IMR-90 (cell line): ENCODE results near the gene TNRC6A. TPM values are rescaled to one million over a fixed set of nuclear protein-coding genes. Genes with fewer than 3 reads are reported as not detected.
A peak's percentile ranks its signal among the peaks of the same experiment; 100 is the strongest.

Experiments
- ATAC-seq: fragments of 200-7000 bp; cut with Tn5 transposase; 2 replicates; pipeline ENCODE4 v1.9.1; 2020; ENCODE audit warnings: low read depth, mild to moderate bottlenecking, moderate library complexity
- BruUV-seq: library from RNA; stranded (reverse); fragments of 400-500 nt; replicated peaks from 2 replicates; lab custom pipeline; 2021; lab: Mats Ljungman, UMichigan
- CTCF ChIA-PET: fragments of 300-600 bp; formaldehyde crosslinking; extraction: SDS; loops from one replicate; lab custom pipeline; 2021; ENCODE audit warnings: antibody characterized with exemption; lab: Yijun Ruan, JAX
- POLR2A ChIA-PET: fragments of 300-600 bp; sonication (Branson Sonifier 250); formaldehyde crosslinking; loops from one replicate; lab custom pipeline; 2022; ENCODE audit warnings: antibody characterized with exemption; ENCODE audit not compliant: unreplicated experiment; lab: Charles Lee
- DNase-seq: peaks from one replicate; pipeline ENCODE4 v3.0.0; 2013
- H2AFZ ChIP-seq: replicated peaks from 2 replicates; pipeline ENCODE3; 2013; ENCODE audit warnings: low read length, mild to moderate bottlenecking; ENCODE audit not compliant: poor library complexity
- H2AK5ac ChIP-seq: 2 replicates; pipeline ENCODE4 v1.6.1; 2013; ENCODE audit warnings: low read depth, low read length, inconsistent platforms
- H2AK9ac ChIP-seq: replicated peaks from 2 replicates; pipeline ENCODE3; 2013; ENCODE audit warnings: mild to moderate bottlenecking, low read depth, low read length, moderate library complexity; ENCODE audit not compliant: poor library complexity
- H2BK120ac ChIP-seq: 2 replicates; pipeline ENCODE4 v1.6.1; 2013; ENCODE audit warnings: low read depth, low read length, inconsistent platforms
- H2BK15ac ChIP-seq: 3 replicates; pipeline ENCODE4 v1.6.1; 2013; ENCODE audit warnings: low read depth, low read length, inconsistent platforms
- H2BK20ac ChIP-seq: 2 replicates; pipeline ENCODE4 v1.6.1; 2013; ENCODE audit warnings: low read depth, mild to moderate bottlenecking, inconsistent platforms, low read length, moderate library complexity
- H2BK5ac ChIP-seq: 2 replicates; pipeline ENCODE4 v1.6.1; 2013; ENCODE audit warnings: mild to moderate bottlenecking, low read depth, low read length, inconsistent platforms; ENCODE audit not compliant: poor library complexity, severe bottlenecking
- H3K14ac ChIP-seq: replicated peaks from 2 replicates; pipeline ENCODE4 v1.6.1; 2013; ENCODE audit warnings: low read depth, low read length, inconsistent platforms
- H3K18ac ChIP-seq: 2 replicates; pipeline ENCODE4 v1.6.1; 2013; ENCODE audit warnings: low read depth, low read length, control low read depth
- H3K23ac ChIP-seq: 2 replicates; pipeline ENCODE4 v1.6.1; 2013; ENCODE audit warnings: low read depth, low read length, inconsistent platforms
- H3K27ac ChIP-seq: 2 replicates; pipeline ENCODE4 v1.5.1; 2013; ENCODE audit warnings: mild to moderate bottlenecking, control low read depth, low read length; ENCODE audit not compliant: insufficient read depth
- H3K27me3 ChIP-seq: 2 replicates; pipeline ENCODE4 v1.6.1; 2013; ENCODE audit warnings: low read length; ENCODE audit not compliant: control insufficient read depth, insufficient read depth
- H3K36me3 ChIP-seq: 2 replicates; pipeline ENCODE4 v1.6.1; 2013; ENCODE audit warnings: low read length, mixed read lengths; ENCODE audit not compliant: control insufficient read depth, insufficient read depth
- H3K4ac ChIP-seq: 2 replicates; pipeline ENCODE4 v1.6.1; 2013; ENCODE audit warnings: low read depth, low read length, inconsistent platforms
- H3K4me1 ChIP-seq: 2 replicates; pipeline ENCODE4 v1.6.1; 2013; ENCODE audit warnings: low read length, mixed read lengths; ENCODE audit not compliant: control insufficient read depth, insufficient read depth
- H3K4me2 ChIP-seq: 2 replicates; pipeline ENCODE4 v1.6.1; 2013; ENCODE audit warnings: low read depth, mild to moderate bottlenecking, control low read depth, low read length, moderate library complexity
- H3K4me3 ChIP-seq: 2 replicates; pipeline ENCODE4 v1.5.1; 2013; ENCODE audit warnings: low read depth, mild to moderate bottlenecking, control low read depth, low read length, moderate library complexity; ENCODE audit not compliant: insufficient read depth
- H3K56ac ChIP-seq: 2 replicates; pipeline ENCODE4 v1.6.1; 2013; ENCODE audit warnings: low read length, inconsistent platforms; ENCODE audit not compliant: insufficient read depth; ENCODE audit errors: extremely low read depth
- H3K79me1 ChIP-seq, 2 experiments: 2 replicates each; pipeline ENCODE4 v1.6.1; 2013; ENCODE audit warnings: low read length in 2 of 2, inconsistent platforms in 1 of 2, low read depth in 1 of 2
- H3K9ac ChIP-seq: 2 replicates; pipeline ENCODE4 v1.6.1; 2013; ENCODE audit warnings: low read depth, low read length, control low read depth
- H3K9me1 ChIP-seq: 2 replicates; pipeline ENCODE4 v1.6.1; 2013; ENCODE audit warnings: low read length, inconsistent platforms; ENCODE audit not compliant: insufficient read depth
- H3K9me3 ChIP-seq: 2 replicates; pipeline ENCODE4 v1.6.1; 2013; ENCODE audit warnings: low read length; ENCODE audit not compliant: control insufficient read depth, insufficient read depth
- H4K20me1 ChIP-seq: 2 replicates; pipeline ENCODE4 v1.6.1; 2013; ENCODE audit warnings: low read length, inconsistent platforms; ENCODE audit not compliant: insufficient read depth
- H4K5ac ChIP-seq: 2 replicates; pipeline ENCODE4 v1.6.1; 2013; ENCODE audit warnings: mild to moderate bottlenecking, low read depth, low read length, control low read depth
- H4K8ac ChIP-seq, 2 experiments: 2 replicates each; pipeline ENCODE4 v1.6.1; 2013; ENCODE audit warnings: low read depth in 2 of 2, low read length in 2 of 2, control low read depth in 1 of 2, inconsistent platforms in 1 of 2
- H4K91ac ChIP-seq: 2 replicates; pipeline ENCODE4 v1.6.1; 2013; ENCODE audit warnings: low read depth, low read length, inconsistent platforms; ENCODE audit not compliant: insufficient read depth
- BHLHE40 ChIP-seq: fragments of 150-350 bp; IDR thresholded peaks from 2 replicates; pipeline ENCODE4 v1.6.1; 2016; ENCODE audit warnings: mild to moderate bottlenecking, low read depth, low read length
- CEBPB ChIP-seq: IDR thresholded peaks from 2 replicates; pipeline ENCODE4 v1.6.1; 2012; ENCODE audit warnings: low read depth, low read length, improper control_type of control experiment
- CTCF ChIP-seq: conservative IDR thresholded peaks from 2 replicates; pipeline ENCODE4 v1.5.1; 2012; ENCODE audit warnings: mild to moderate bottlenecking, low read depth, low read length, improper control_type of control experiment
- MXI1 ChIP-seq: IDR thresholded peaks from 2 replicates; pipeline ENCODE4 v1.6.1; 2012; ENCODE audit warnings: low read depth, mild to moderate bottlenecking, low read length, moderate library complexity, borderline replicate concordance
- POLR2A ChIP-seq: IDR thresholded peaks from 2 replicates; pipeline ENCODE4 v1.6.1; 2012; ENCODE audit warnings: mild to moderate bottlenecking, low read depth, low read length
- RAD21 ChIP-seq: IDR thresholded peaks from 2 replicates; pipeline ENCODE4 v1.6.1; 2012; ENCODE audit warnings: low read length, improper control_type of control experiment
- RCOR1 ChIP-seq: IDR thresholded peaks from 2 replicates; pipeline ENCODE4 v1.6.1; 2012; ENCODE audit warnings: mild to moderate bottlenecking, low read length, improper control_type of control experiment; ENCODE audit not compliant: insufficient replicate concordance
- RFX5 ChIP-seq: IDR thresholded peaks from 2 replicates; pipeline ENCODE4 v1.8.0; 2012; ENCODE audit warnings: low read depth, mild to moderate bottlenecking, low read length, moderate library complexity
- WGBS, 2 experiments: methylation state at CpG; one replicate each; pipeline versions ENCODE4 v1.1.5 to v1.1.7; 2013; ENCODE audit warnings: missing lambda C conversion rate in 2 of 2; ENCODE audit not compliant: insufficient read length in 1 of 2; ENCODE audit errors: extremely low coverage in 2 of 2; 5-methylcytosine and 5-hydroxymethylcytosine counted together
- dilution Hi-C: fragments of 300-500 bp; cut with HindIII; formaldehyde crosslinking; loops from one replicate; pipeline ENCODE4 v1.14.3; 2018; ENCODE audit warnings: low sequenced_read_pairs; ENCODE audit not compliant: unreplicated experiment
- in situ Hi-C: fragments of 300-500 bp; cut with MboI; formaldehyde crosslinking; loops from 3 replicates; pipeline ENCODE4 v1.14.3; 2019; ENCODE audit warnings: low sequenced_read_pairs, inconsistent platforms, mixed read lengths
- intact Hi-C: fragments of 100-400 bp; cut with micrococcal nuclease; formaldehyde crosslinking; loops from 2 replicates; pipeline ENCODE4 v1.10.0; 2022
- polyA plus RNA-seq, 3 experiments: library from polyadenylated mRNA; depleted of rRNA; stranded (reverse); fragments of >200 nt; gene quantifications; 2 replicates each; pipeline ENCODE4 v1.2.3, GENCODE V29; 2012; ENCODE audit warnings: low replicate concordance in 1 of 3
- total RNA-seq: library from RNA; depleted of rRNA; stranded (reverse); fragments of >200 nt; gene quantifications from 2 replicates; pipeline ENCODE4 v1.2.3, GENCODE V29; 2012

The TNRC6A gene
- total and polyA plus RNA-seq, 2 of the 4 experiments (the other 2 are of a cell fraction), result 32.4 to 42.3 TPM

- no peak for TF ChIP-seq CEBPB
- no peak for TF ChIP-seq CTCF
- TF ChIP-seq RAD21, result no peak
- TF ChIP-seq POLR2A, result no peak
- TF ChIP-seq BHLHE40, result no peak
- TF ChIP-seq RCOR1, result no peak
- TF ChIP-seq RFX5, result no peak
- no peak for TF ChIP-seq MXI1
- ChIA-PET CTCF (interaction anchor here (0.7 kb wide), 1 partner anchor 15 kb away, joined by 4 read pairs; no protein-coding TSS in a partner anchor), POLR2A (no interaction called here)
- H3K23ac ChIP-seq, result no peak overlapping the region
- no peak overlapping the region for H2AK9ac ChIP-seq
- H3K9ac ChIP-seq, result no peak overlapping the region
- no peak overlapping the region for H3K14ac ChIP-seq
- no peak overlapping the region for H4K8ac ChIP-seq
- H4K5ac ChIP-seq, result no peak overlapping the region
- peak overlapping the region; percentile 56 for H3K4ac ChIP-seq
- no CpG with 5 or more reads among the region's 5 CpGs for WGBS, 2 experiments
- no peaks in the 10 kb centered on the region for H3K9me3 ChIP-seq
- peak overlapping the region; percentile 47; the same call in 1 of the 2 replicates for H2BK120ac ChIP-seq
- H3K27me3 ChIP-seq, result no peaks in the 10 kb centered on the region
- no peak overlapping the region for H2BK5ac ChIP-seq
- peaks cover 23% of the 10 kb centered on the region for H3K9me1 ChIP-seq
- H2AFZ ChIP-seq, result no peak overlapping the region
- H3K36me3 ChIP-seq, result no peaks in the 10 kb centered on the region
- intact Hi-C loops (no loop called here), dilution Hi-C loops (no loop called here), in situ Hi-C loops (no loop called here)
- no peak overlapping the region for H3K4me3 ChIP-seq
- H3K4me1 ChIP-seq, result peaks cover 12% of the 10 kb centered on the region
- no TSS peak for BruUV-seq
- H4K91ac ChIP-seq, result peak overlapping the region; percentile 38; the same call in 1 of the 2 replicates
- H2BK15ac ChIP-seq, result no peak overlapping the region
- peak overlapping the region; percentile 66 for H2AK5ac ChIP-seq
- no peak overlapping the region for H2BK20ac ChIP-seq
- no peak overlapping the region for H3K4me2 ChIP-seq
- no peak overlapping the region; the same call in 1 of the 2 replicates for H3K18ac ChIP-seq
- DNase-seq (no peak), ATAC-seq (no peak)
- no peaks in the 10 kb centered on the region for H4K20me1 ChIP-seq
- no peaks in the 10 kb centered on the region for H3K79me1 ChIP-seq
- no peak overlapping the region for H3K27ac ChIP-seq
- H3K56ac ChIP-seq, result no peak overlapping the region
Measured at GRCh38 chr16:24849641-24850040, 120.2 kb downstream of the TNRC6A start.
